MCF 10A (cell line): Measurements from ENCODE around the gene RHOF. TPM values are rescaled to one million over a fixed set of nuclear protein-coding genes. Genes with fewer than 3 reads are reported as not detected.

ENCODE experiments used
- BruUV-seq: library from RNA; stranded (reverse); fragments of 400-500 nt; replicated peaks from 2 replicates; lab custom pipeline; 2021; lab: Mats Ljungman, UMichigan
- CTCF ChIA-PET: fragments of 300-600 bp; sonication (Branson Sonifier 250); formaldehyde crosslinking; extraction: SDS; loops from one replicate; lab custom pipeline; 2021; ENCODE audit warnings: antibody characterized with exemption, inconsistent platforms; lab: Yijun Ruan, JAX
- POLR2A ChIA-PET: fragments of 300-600, 350-650 bp; sonication (Branson Sonifier 250); formaldehyde crosslinking; extraction: SDS; loops from one replicate; lab custom pipeline; 2020; ENCODE audit warnings: antibody characterized with exemption, inconsistent platforms; lab: Yijun Ruan, JAX
- DNase-seq: peaks from one replicate; pipeline ENCODE4 v3.0.0-alpha.2; 2018; ENCODE audit not compliant: unreplicated experiment
- H3K27ac Mint-ChIP-seq: one replicate; pipeline ENCODE4 v1.8.0; 2022; ENCODE audit warnings: mild to moderate bottlenecking, low read depth, mixed read lengths; ENCODE audit not compliant: unreplicated experiment
- H3K27me3 Mint-ChIP-seq: one replicate; pipeline ENCODE4 v1.8.0; 2022; ENCODE audit warnings: mixed read lengths; ENCODE audit not compliant: insufficient read depth, unreplicated experiment
- H3K36me3 Mint-ChIP-seq: one replicate; pipeline ENCODE4 v1.8.0; 2022; ENCODE audit warnings: mild to moderate bottlenecking, moderate library complexity, mixed read lengths; ENCODE audit not compliant: insufficient read depth, unreplicated experiment
- H3K4me1 Mint-ChIP-seq: one replicate; pipeline ENCODE4 v1.8.0; 2022; ENCODE audit warnings: mixed read lengths; ENCODE audit not compliant: insufficient read depth, unreplicated experiment
- H3K4me3 Mint-ChIP-seq: one replicate; pipeline ENCODE4 v1.8.0; 2022; ENCODE audit warnings: mild to moderate bottlenecking, moderate library complexity, mixed read lengths; ENCODE audit not compliant: unreplicated experiment
- H3K9me3 Mint-ChIP-seq: one replicate; pipeline ENCODE4 v1.8.0; 2022; ENCODE audit warnings: mixed read lengths; ENCODE audit not compliant: unreplicated experiment
- CTCF ChIP-seq: fragments of 200-600 bp; IDR thresholded peaks from one replicate; pipeline ENCODE4 v1.8.0; 2022; ENCODE audit warnings: antibody characterized with exemption, mild to moderate bottlenecking; ENCODE audit not compliant: unreplicated experiment
- intact Hi-C: fragments of 100-400 bp; cut with micrococcal nuclease; formaldehyde crosslinking; loops from 2 replicates; pipeline ENCODE4 v1.14.1; 2022
- total RNA-seq: library from RNA; stranded (reverse); gene quantifications from 2 replicates; pipeline ENCODE4 v1.2.3, GENCODE V29; 2022

The RHOF gene
- total RNA-seq, 1 experiment from 2014 or later = 9.5 TPM

- no peak for DNase-seq
- H3K4me1 Mint-ChIP-seq = no peaks in the 10 kb centered on the region
- no TSS peak for BruUV-seq
- peaks cover 77% of the 10 kb centered on the region for H3K36me3 Mint-ChIP-seq
- CTCF ChIA-PET = interaction anchor here (1.2 to 1.9 kb wide), 4 partner anchors 11 to 33 kb away, joined by 4 to 8 read pairs (median 5); partner anchors contain the start of gene RHOF
- POLR2A ChIA-PET = interaction anchor here (0.6 to 1.7 kb wide), 5 partner anchors 10 to 202 kb away, joined by 3 to 9 read pairs (median 4); no protein-coding TSS in a partner anchor
- no peaks in the 10 kb centered on the region for H3K9me3 Mint-ChIP-seq
- no peaks in the 10 kb centered on the region for H3K27me3 Mint-ChIP-seq
- no peak for TF ChIP-seq CTCF
- no peak overlapping the region for H3K4me3 Mint-ChIP-seq
- intact Hi-C loops = no loop called here
- H3K27ac Mint-ChIP-seq = no peak overlapping the region
Observed at GRCh38 chr12:121827351-121828099, 34.0 kb upstream of the RHOF start.

- intact Hi-C loops = no loop called here
- no peak for TF ChIP-seq CTCF
- Mint-ChIP-seq H3K36me3 (peaks cover 76% of the 10 kb centered on the region), H3K9me3 (no peaks in the 10 kb centered on the region), H3K4me3 (no peak overlapping the region), H3K27ac (no peak overlapping the region), H3K27me3 (no peaks in the 10 kb centered on the region), H3K4me1 (no peaks in the 10 kb centered on the region)
- ChIA-PET POLR2A (interaction anchor here (0.6 to 1.5 kb wide), 3 partner anchors 24 to 124 kb away, joined by 3 to 4 read pairs (median 3); no protein-coding TSS in a partner anchor), CTCF (interaction anchor here (1.9 kb wide), 1 partner anchor 32 kb away, joined by 8 read pairs; the partner anchor contains the start of gene RHOF)
- DNase-seq = no peak
- no TSS peak for BruUV-seq
Observed at GRCh38 chr12:121826318-121827150, 33.0 kb upstream of the RHOF start.

GRCh38 chr12:121825041-121825523, 31.6 kb upstream of the RHOF start:
- BruUV-seq = no TSS peak
- CTCF ChIA-PET = interaction anchor here (0.7 to 2.1 kb wide), 4 partner anchors 14 to 31 kb away, joined by 3 to 7 read pairs (median 3); partner anchors contain the start of gene RHOF
- H3K27me3 Mint-ChIP-seq = no peaks in the 10 kb centered on the region
- DNase-seq = no peak
- H3K4me3 Mint-ChIP-seq = no peak overlapping the region
- H3K27ac Mint-ChIP-seq = no peak overlapping the region
- intact Hi-C loops = no loop called here
- H3K36me3 Mint-ChIP-seq = peaks cover 73% of the 10 kb centered on the region
- POLR2A ChIA-PET = interaction anchor here (0.9 to 1.1 kb wide), 2 partner anchors 14 to 64 kb away, joined by 3 read pairs; partner anchors contain the start of gene PSMD9
- H3K9me3 Mint-ChIP-seq = no peaks in the 10 kb centered on the region
- H3K4me1 Mint-ChIP-seq = no peaks in the 10 kb centered on the region
- TF ChIP-seq CTCF = no peak
